HepG2 (cell line): ENCODE data around the gene FBLN7. TPM values are rescaled to one million over a fixed set of nuclear protein-coding genes. Genes with fewer than 3 reads are reported as not detected.

Source experiments
- ATAC-seq: fragments of 200-7000 bp; cut with Tn5 transposase; 3 replicates; pipeline ENCODE4 v1.9.1; 2020; ENCODE audit warnings: mild to moderate bottlenecking, moderate library complexity
- BruUV-seq: library from RNA; stranded (reverse); fragments of 400-500 nt; replicated peaks from 2 replicates; lab custom pipeline; 2021; lab: Mats Ljungman, UMichigan
- CTCF ChIA-PET: fragments of 300-600 bp; formaldehyde crosslinking; extraction: SDS; loops from one replicate; lab custom pipeline; 2021; ENCODE audit warnings: low total read pairs, inconsistent platforms, low intra/inter-chr PET ratio; lab: Yijun Ruan, JAX
- POLR2A ChIA-PET: fragments of 350-600 bp; sonication (Branson Sonifier 250); formaldehyde crosslinking; loops from one replicate; lab custom pipeline; 2020; ENCODE audit warnings: antibody characterized with exemption, inconsistent platforms; lab: Yijun Ruan, JAX
- DNase-seq: peaks from one replicate; pipeline ENCODE4 v3.0.0-alpha.2; 2015; ENCODE audit warnings: low spot score
- FAIRE-seq: peaks from 3 replicates; lab custom pipeline; 2011; peaks lifted over from hg19 to GRCh38; lab: Jason Lieb, UNC
- H2AFZ ChIP-seq: one replicate; pipeline ENCODE4 v1.6.1; 2011; ENCODE audit warnings: low read length, inconsistent platforms
- H3K27ac ChIP-seq: fragments of 300-600 bp; 3 replicates; pipeline ENCODE4 v1.8.0; 2011; ENCODE audit warnings: mixed run types, mild to moderate bottlenecking, mixed read lengths, low read length, inconsistent platforms; ENCODE audit not compliant: insufficient read depth; ENCODE audit errors: extremely low read length
- H3K27me3 ChIP-seq, 2 experiments: fragments of 200-600 bp in 1 of 2; 2 replicates in 1 of 2; 3 replicates in 1 of 2; pipeline versions ENCODE4 v1.6.0 to v1.8.0; 2011; ENCODE audit warnings: low read length in 2 of 2, mild to moderate bottlenecking in 2 of 2, moderate library complexity in 2 of 2, inconsistent platforms in 1 of 2; ENCODE audit not compliant: insufficient read depth in 2 of 2, control insufficient read depth in 1 of 2
- H3K36me3 ChIP-seq, 2 experiments: fragments of 200-600 bp in 1 of 2; replicated peaks in 1 of 2; 2 replicates in 1 of 2; 3 replicates in 1 of 2; pipeline versions ENCODE4 v1.5.1 to v1.8.0; 2011; ENCODE audit warnings: low read length in 2 of 2, inconsistent platforms in 1 of 2; ENCODE audit not compliant: insufficient read depth in 2 of 2, control insufficient read depth in 1 of 2
- H3K4me1 ChIP-seq: 2 replicates; pipeline ENCODE4 v1.5.1; 2012; ENCODE audit warnings: low read length, inconsistent platforms; ENCODE audit not compliant: insufficient read depth
- H3K4me2 ChIP-seq: 2 replicates; pipeline ENCODE4 v1.6.0; 2011; ENCODE audit warnings: low read depth, low read length, inconsistent platforms
- H3K4me3 ChIP-seq, 3 experiments: fragments of 200-600 bp in 1 of 3; sonication (generic), shearing (Covaris generic) in 1 of 3; replicated peaks in 1 of 3; 2 replicates each; pipeline ENCODE4 v1.5.1; 2011 to 2016; ENCODE audit warnings: low read length in 3 of 3, inconsistent platforms in 2 of 3, low read depth in 2 of 3, mild to moderate bottlenecking in 2 of 3, control low read depth in 1 of 3, mixed read lengths in 1 of 3; ENCODE audit not compliant: insufficient read depth in 1 of 3
- H3K79me2 ChIP-seq: one replicate; pipeline ENCODE4 v1.6.1; 2011; ENCODE audit warnings: low read length, inconsistent platforms; ENCODE audit not compliant: insufficient read depth
- H3K9ac ChIP-seq: 2 replicates; pipeline ENCODE4 v1.6.0; 2011; ENCODE audit warnings: mild to moderate bottlenecking, low read depth, low read length, inconsistent platforms; ENCODE audit not compliant: insufficient read depth
- H3K9me3 ChIP-seq: 2 replicates; pipeline ENCODE4 v1.5.1; 2012; ENCODE audit warnings: mild to moderate bottlenecking, low read length
- H4K20me1 ChIP-seq: 2 replicates; pipeline ENCODE4 v1.6.0; 2011; ENCODE audit warnings: inconsistent platforms, mild to moderate bottlenecking, low read length, moderate library complexity; ENCODE audit not compliant: insufficient read depth
- ERF ChIP-seq: IDR thresholded peaks from 2 replicates; pipeline ENCODE4 v1.6.1; 2018; ENCODE audit warnings: missing biosample characterization, missing genetic modification reagents
- GATAD2A ChIP-seq: IDR thresholded peaks from 2 replicates; pipeline ENCODE4 v1.6.1; 2016
- PHF21A ChIP-seq: sonication (generic); formaldehyde crosslinking; IDR thresholded peaks from 2 replicates; pipeline ENCODE4 v1.5.0; 2020; ENCODE audit warnings: mild to moderate bottlenecking, missing genetic modification reagents
- PPARG ChIP-seq: conservative IDR thresholded peaks from 2 replicates; pipeline ENCODE4 v1.6.1; 2016; ENCODE audit warnings: missing biosample characterization, missing genetic modification reagents
- SKI ChIP-seq: fragments of 450-650 bp; IDR thresholded peaks from one replicate; pipeline ENCODE4 v1.6.1; 2018; ENCODE audit warnings: mild to moderate bottlenecking; ENCODE audit not compliant: partially characterized antibody
- SMC3 ChIP-seq: IDR thresholded peaks from 2 replicates; pipeline ENCODE4 v1.6.1; 2011; ENCODE audit warnings: low read length, improper control_type of control experiment
- TGIF2 ChIP-seq: IDR thresholded peaks from 2 replicates; pipeline ENCODE4 v1.6.1; 2016; ENCODE audit warnings: control low read depth, missing compliant biosample characterization
- ZFP1 ChIP-seq: IDR thresholded peaks from 2 replicates; pipeline ENCODE4 v1.6.1; 2016
- ZNF383 ChIP-seq: sonication (generic); formaldehyde crosslinking; IDR thresholded peaks from 2 replicates; pipeline ENCODE4 v1.4.0; 2020; ENCODE audit warnings: missing genetic modification reagents, mild to moderate bottlenecking, borderline replicate concordance
- WGBS: methylation state at CpG from one replicate; pipeline ENCODE4 v1.1.6; 2017; ENCODE audit warnings: low lambda C conversion rate; 5-methylcytosine and 5-hydroxymethylcytosine counted together
- in situ Hi-C: cut with HindIII; loops from 2 replicates; pipeline ENCODE4 v1.10.0; 2017; ENCODE audit warnings: low pct_unique_long_range_greater_than_20kb; ENCODE audit not compliant: extremely low pct_ligation_motif_present
- intact Hi-C: fragments of 100-400 bp; cut with micrococcal nuclease; formaldehyde crosslinking; loops from one replicate; pipeline ENCODE4 v1.10.0; 2022; ENCODE audit not compliant: unreplicated experiment
- polyA plus RNA-seq, 8 experiments: library from polyadenylated mRNA; depleted of rRNA in 3 of 8; stranded (reverse) in 7 of 8; unstranded in 1 of 8; fragments of >200 nt; fragmentation: Illumina TruSeq in 4 of 8; extraction: Trizol in 4 of 8; gene quantifications; 2 replicates each; pipeline versions ENCODE4 v1.2.1 to v1.2.3, GENCODE V29; 2011 to 2016; ENCODE audit warnings: low read depth in 4 of 8, missing spikeins in 1 of 8, mixed read lengths in 1 of 8; ENCODE audit not compliant: insufficient read depth in 1 of 8
- total RNA-seq, 5 experiments: library from RNA; depleted of rRNA; stranded (reverse); fragments of >200 nt; fragmentation: Illumina TruSeq; extraction: Trizol; gene quantifications; 2 replicates each; pipeline ENCODE4 v1.2.3, GENCODE V29; 2016; ENCODE audit warnings: low read depth in 1 of 5
- TF ChIP-seq, protein P1 (sequence below): sonication (generic); formaldehyde crosslinking; conservative IDR thresholded peaks from 2 replicates; pipeline ENCODE4 v1.8.0; 2022; ENCODE audit warnings: missing genetic modification reagents

FBLN7 gene
- total and polyA plus RNA-seq, 2 of the 13 experiments (the other 11 are each of a cell fraction or from before 2014, with no cell fraction given), result 1.4 to 2.3 TPM

DNA sequence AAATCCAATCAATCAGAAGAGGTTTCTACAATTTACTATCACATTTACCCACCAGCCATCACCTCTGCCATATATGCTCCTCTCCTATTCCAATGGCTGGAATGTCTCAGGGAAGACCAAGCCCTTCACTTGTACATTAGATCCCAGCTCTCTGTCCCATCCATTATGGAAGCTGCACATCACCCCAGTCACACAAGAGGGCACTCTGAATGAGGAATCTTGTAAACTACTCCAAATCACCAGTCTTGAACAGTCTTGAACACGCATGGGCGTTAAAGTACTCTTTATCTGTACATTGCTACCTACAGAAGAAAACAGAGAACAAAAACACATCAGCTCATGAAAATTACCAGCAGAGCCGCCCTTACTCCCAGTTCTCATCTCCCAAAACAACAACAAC is 78.0 kb downstream of the FBLN7 start (continued):
- peak; percentile 74; the same call in 1 of the 2 replicates for TF ChIP-seq SMC3
- TF ChIP-seq, all 625 proteins: peak for 5

DNA sequence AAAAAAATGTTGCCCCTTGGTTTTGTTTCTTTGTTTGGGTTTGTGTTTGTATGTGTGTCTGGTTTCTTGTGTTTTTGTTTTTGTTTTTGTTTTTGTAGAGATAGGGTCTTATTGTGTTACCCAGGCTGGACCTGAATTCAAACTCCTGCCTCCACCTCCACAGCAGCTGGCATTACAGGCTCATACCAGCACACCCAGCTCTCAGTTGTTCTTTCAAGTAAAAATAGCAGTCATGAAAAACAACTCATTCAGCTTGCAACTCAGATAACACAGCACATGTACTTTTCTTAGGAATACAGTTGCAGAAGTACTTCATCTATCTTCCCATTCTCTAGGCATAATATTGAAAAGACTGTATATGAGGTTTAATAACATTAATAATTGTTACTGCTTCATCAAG is 79.7 kb downstream of the FBLN7 start:
- ChIA-PET CTCF (no interaction called here), POLR2A (no interaction called here)
- in situ Hi-C loops, result no loop called here
- peaks cover 4 to 5% of the 10 kb centered on the region in 2 experiments; a peak in 4 of 5 replicates for H3K36me3 ChIP-seq
- no peak overlapping the region for H3K4me3 ChIP-seq
- H3K9ac ChIP-seq, result no peak overlapping the region
- no peak overlapping the region for H2AFZ ChIP-seq
- ATAC-seq, result no peak
- BruUV-seq, result no TSS peak
- H3K9me3 ChIP-seq, result no peaks in the 10 kb centered on the region; the same call in 1 of the 2 replicates
- no peak for DNase-seq
- H3K4me2 ChIP-seq, result no peak overlapping the region
- H3K27ac ChIP-seq, result no peak overlapping the region
- intact Hi-C loops, result no loop called here
- no peaks in the 10 kb centered on the region for H3K79me2 ChIP-seq
- no peaks in the 10 kb centered on the region for H3K4me1 ChIP-seq
- no peaks in the 10 kb centered on the region for H3K27me3 ChIP-seq
- FAIRE-seq, result no peak
- no peaks in the 10 kb centered on the region for H4K20me1 ChIP-seq
- no peak for TF ChIP-seq TGIF2 (CRISPR knock-in tag)

DNA sequence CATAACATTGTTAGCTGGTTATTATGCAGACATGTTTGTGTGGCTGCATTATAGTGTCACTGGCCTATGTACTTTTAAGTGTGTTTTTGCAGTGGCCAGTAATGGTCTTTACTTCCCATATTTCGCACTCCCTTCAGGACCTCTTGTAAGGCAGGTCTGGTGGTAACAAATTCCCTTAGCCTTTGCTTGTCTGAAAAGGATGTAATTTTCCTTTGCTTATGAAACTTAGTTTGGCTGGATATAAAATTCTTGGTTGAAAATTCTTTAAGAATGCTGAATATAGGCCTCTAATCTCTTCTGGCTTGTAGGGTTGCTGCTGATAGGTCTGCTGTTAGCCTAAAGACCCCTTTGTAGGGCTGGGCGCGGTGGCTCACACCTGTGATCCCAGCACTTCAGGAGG is 82.0 kb downstream of the FBLN7 start:
- no peak overlapping the region for H3K4me3 ChIP-seq
- ATAC-seq (no peak), DNase-seq (no peak)
- H3K27me3 ChIP-seq, result no peaks in the 10 kb centered on the region
- H3K27ac ChIP-seq, result no peak overlapping the region
- H4K20me1 ChIP-seq, result no peaks in the 10 kb centered on the region
- CTCF ChIA-PET, result no interaction called here
- no peaks in the 10 kb centered on the region for H3K79me2 ChIP-seq
- no TSS peak for BruUV-seq
- over 99% methylated on average over 3 of the region's 3 CpGs for WGBS
- no peak overlapping the region for H3K4me2 ChIP-seq
- TF ChIP-seq, protein P1, sequence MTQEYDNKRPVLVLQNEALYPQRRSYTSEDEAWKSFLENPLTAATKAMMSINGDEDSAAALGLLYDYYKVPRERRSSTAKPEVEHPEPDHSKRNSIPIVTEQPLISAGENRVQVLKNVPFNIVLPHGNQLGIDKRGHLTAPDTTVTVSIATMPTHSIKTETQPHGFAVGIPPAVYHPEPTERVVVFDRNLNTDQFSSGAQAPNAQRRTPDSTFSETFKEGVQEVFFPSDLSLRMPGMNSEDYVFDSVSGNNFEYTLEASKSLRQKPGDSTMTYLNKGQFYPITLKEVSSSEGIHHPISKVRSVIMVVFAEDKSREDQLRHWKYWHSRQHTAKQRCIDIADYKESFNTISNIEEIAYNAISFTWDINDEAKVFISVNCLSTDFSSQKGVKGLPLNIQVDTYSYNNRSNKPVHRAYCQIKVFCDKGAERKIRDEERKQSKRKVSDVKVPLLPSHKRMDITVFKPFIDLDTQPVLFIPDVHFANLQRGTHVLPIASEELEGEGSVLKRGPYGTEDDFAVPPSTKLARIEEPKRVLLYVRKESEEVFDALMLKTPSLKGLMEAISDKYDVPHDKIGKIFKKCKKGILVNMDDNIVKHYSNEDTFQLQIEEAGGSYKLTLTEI, result no peak
- TF ChIP-seq PHF21A, result no peak
- TF ChIP-seq SKI, result no peak
- TF ChIP-seq ERF (CRISPR knock-in tag), result no peak
- TF ChIP-seq ZNF383 (CRISPR knock-in tag), result no peak
- TF ChIP-seq ZFP1, result peak; percentile 76; the same call in 1 of the 2 replicates
- no peak for TF ChIP-seq PPARG
- no peak for TF ChIP-seq GATAD2A
- TF ChIP-seq, all 625 proteins: peak for 1
- POLR2A ChIA-PET, result no interaction called here
- Histone ChIP-seq H2AFZ (no peak overlapping the region), H3K4me1 (no peaks in the 10 kb centered on the region), H3K9me3 (no peaks in the 10 kb centered on the region; the same call in 1 of the 2 replicates), H3K9ac (no peak overlapping the region), H3K36me3 (peaks cover 2 to 3% of the 10 kb centered on the region in 2 experiments; a peak in 3 of 5 replicates)
- in situ Hi-C loops, result no loop called here
- no peak for FAIRE-seq
- intact Hi-C loops, result no loop called here
